GM12878 (cell line): ENCODE results near the gene FGD4. TPM values are rescaled to one million over a fixed set of nuclear protein-coding genes. Genes with fewer than 3 reads are reported as not detected.

Experiments used
- ATAC-seq: fragments of 200-7000 bp; cut with Tn5 transposase; 3 replicates; pipeline ENCODE4 v1.9.1; 2020; ENCODE audit warnings: mild to moderate bottlenecking, moderate library complexity
- BruUV-seq: library from RNA; stranded (reverse); fragments of 400-500 nt; replicated peaks from 2 replicates; lab custom pipeline; 2021; lab: Mats Ljungman, UMichigan
- CTCF ChIA-PET: fragments of 300-600 bp; sonication (Branson Sonifier 250); formaldehyde crosslinking; extraction: SDS; loops from one replicate; lab custom pipeline; 2021; ENCODE audit warnings: inconsistent platforms; lab: Yijun Ruan, JAX
- POLR2A ChIA-PET: fragments of 350-600 bp; formaldehyde crosslinking; extraction: SDS; loops from one replicate; lab custom pipeline; 2021; ENCODE audit warnings: inconsistent platforms; lab: Charles Lee
- RAD21 ChIA-PET: fragments of 300-600 bp; sonication (Branson Sonifier 250); formaldehyde crosslinking; loops from one replicate; lab custom pipeline; 2023; ENCODE audit warnings: antibody characterized with exemption; ENCODE audit not compliant: unreplicated experiment; lab: Charles Lee
- SMC1A ChIA-PET: fragments of 300-600 bp; sonication (Branson Sonifier 250); formaldehyde crosslinking; loops from one replicate; lab custom pipeline; 2023; ENCODE audit not compliant: unreplicated experiment, uncharacterized antibody; lab: Charles Lee
- DNase-seq: peaks from one replicate; pipeline ENCODE4 v3.0.0-alpha.2; 2011; ENCODE audit warnings: low read depth, low spot score
- FAIRE-seq: peaks from 3 replicates; lab custom pipeline; 2011; peaks lifted over from hg19 to GRCh38; lab: Jason Lieb, UNC
- H2AFZ ChIP-seq: 2 replicates; pipeline ENCODE4 v1.6.0; 2011; ENCODE audit warnings: low read depth, low read length, control low read depth; ENCODE audit not compliant: control insufficient read depth
- H3K27ac ChIP-seq: 2 replicates; pipeline ENCODE4 v1.5.1; 2011; ENCODE audit warnings: control low read depth; ENCODE audit not compliant: control insufficient read depth, insufficient read depth
- H3K27me3 ChIP-seq, 2 experiments: replicated peaks in 1 of 2; 2 replicates each; pipeline versions ENCODE4 v1.6.0 to v1.6.1; 2011; ENCODE audit warnings: low read length in 1 of 2; ENCODE audit not compliant: control insufficient read depth in 2 of 2, insufficient read depth in 2 of 2
- H3K36me3 ChIP-seq, 2 experiments: 2 replicates each; pipeline ENCODE4 v1.5.1; 2011; ENCODE audit warnings: low read length in 1 of 2; ENCODE audit not compliant: control insufficient read depth in 2 of 2, insufficient read depth in 2 of 2
- H3K4me1 ChIP-seq: 2 replicates; pipeline ENCODE4 v1.6.1; 2011; ENCODE audit warnings: mild to moderate bottlenecking, low read length, moderate library complexity, mixed read lengths; ENCODE audit not compliant: control insufficient read depth, insufficient read depth
- H3K4me2 ChIP-seq: 2 replicates; pipeline ENCODE4 v1.6.0; 2011; ENCODE audit warnings: control low read depth; ENCODE audit not compliant: control insufficient read depth, insufficient read depth
- H3K4me3 ChIP-seq: fragments of 200-600 bp; sonication (generic); 2 replicates; pipeline ENCODE4 v1.5.1; 2016
- H3K79me2 ChIP-seq: 2 replicates; pipeline ENCODE4 v1.6.0; 2011; ENCODE audit warnings: low read length; ENCODE audit not compliant: control insufficient read depth, insufficient read depth
- H3K9ac ChIP-seq: 2 replicates; pipeline ENCODE4 v1.8.0; 2011; ENCODE audit warnings: low read length, control low read depth, mixed read lengths; ENCODE audit not compliant: control insufficient read depth, insufficient read depth
- H3K9me3 ChIP-seq: replicated peaks from 3 replicates; pipeline ENCODE4 v1.5.1; 2011; ENCODE audit warnings: mild to moderate bottlenecking, low read length; ENCODE audit not compliant: control insufficient read depth, insufficient read depth
- H4K20me1 ChIP-seq: 2 replicates; pipeline ENCODE4 v1.6.0; 2011; ENCODE audit not compliant: control insufficient read depth, insufficient read depth
- BHLHE40 ChIP-seq, 2 experiments: fragments of 450-650 bp in 1 of 2; IDR thresholded peaks; 2 replicates each; pipeline ENCODE4 v1.6.1; 2011 to 2017; ENCODE audit warnings: low read depth in 2 of 2, borderline replicate concordance in 1 of 2, improper control_type of control experiment in 1 of 2, low read length in 1 of 2, mild to moderate bottlenecking in 1 of 2
- CHD4 ChIP-seq: fragments of 200-600 bp; sonication (generic); IDR thresholded peaks from 2 replicates; pipeline ENCODE4 v1.6.1; 2016; ENCODE audit warnings: mild to moderate bottlenecking
- NRF1 ChIP-seq: conservative IDR thresholded peaks from 2 replicates; pipeline ENCODE4 v1.6.1; 2011; ENCODE audit warnings: mild to moderate bottlenecking, low read depth, low read length, improper control_type of control experiment
- PML ChIP-seq: IDR thresholded peaks from 2 replicates; pipeline ENCODE4 v1.6.1; 2012; ENCODE audit warnings: low read length, inconsistent platforms
- USF1 ChIP-seq: IDR thresholded peaks from 2 replicates; pipeline ENCODE4 v1.6.1; 2011; ENCODE audit warnings: borderline replicate concordance, low read depth, mild to moderate bottlenecking, moderate library complexity, mixed read lengths, low read length; ENCODE audit not compliant: insufficient read depth; ENCODE audit errors: extremely low read length
- WGBS: methylation state at CpG from one replicate; pipeline ENCODE4 v1.1.6; 2016; ENCODE audit warnings: low lambda C conversion rate; ENCODE audit not compliant: insufficient replicate concordance, insufficient coverage; ENCODE audit errors: missing lambda C conversion rate; 5-methylcytosine and 5-hydroxymethylcytosine counted together
- in situ Hi-C: fragments of 300-500 bp; cut with MboI; formaldehyde crosslinking; loops from 9 replicates; pipeline ENCODE4 v1.14.3; 2018; ENCODE audit warnings: mixed read lengths
- intact Hi-C: fragments of 100-400 bp; cut with micrococcal nuclease; formaldehyde crosslinking; loops from one replicate; pipeline ENCODE4 v1.14.2; 2022; ENCODE audit not compliant: unreplicated experiment
- polyA plus RNA-seq, 11 experiments: library from polyadenylated mRNA; depleted of rRNA in 4 of 11; unstranded in 6 of 11; stranded (reverse) in 5 of 11; fragments of >200 nt; fragmentation: Nextera tagmentation in 4 of 11; fragmentation: Illumina TruSeq in 1 of 11; extraction: Ambion mirVana in 4 of 11; extraction: Trizol in 1 of 11; gene quantifications; 1 replicate in 1 of 11; 2 replicates in 10 of 11; pipeline versions ENCODE4 v1.2.1 to v1.2.3, GENCODE V29; 2011 to 2016; ENCODE audit warnings: inconsistent platforms in 2 of 11, missing spikeins in 2 of 11, low read depth in 1 of 11
- total RNA-seq, 4 experiments: library from RNA; depleted of rRNA in 3 of 4; stranded (reverse); fragments of >200 nt in 3 of 4; fragmentation: Illumina TruSeq in 1 of 4; extraction: Trizol in 1 of 4; gene quantifications; 2 replicates each; pipeline versions ENCODE4 v1.2.1 to v1.2.3, GENCODE V29; 2013 to 2021
- TF ChIP-seq, protein P1 (sequence below): fragments of 450-650 bp; IDR thresholded peaks from 2 replicates; pipeline ENCODE4 v1.6.1; 2018; ENCODE audit warnings: borderline replicate concordance, mild to moderate bottlenecking; ENCODE audit not compliant: partially characterized antibody

Gene FGD4
- total and polyA plus RNA-seq, 10 of the 15 experiments (the other 5 are each of a cell fraction or from before 2014, with no cell fraction given): 0.01 to 0.18 (median 0.08) TPM; not detected in 3

- no peak for TF ChIP-seq NRF1
- no peak for TF ChIP-seq CHD4
- no peak for TF ChIP-seq BHLHE40 (IDR thresholded peaks at IDR 0.05; ENCODE audit: borderline replicate concordance in 1 of 2, low read depth in 2 of 2, low read length in 1 of 2)
Measured at GRCh38 chr12:32533971-32534590, 134.7 kb downstream of the FGD4 start (continued).

DNA sequence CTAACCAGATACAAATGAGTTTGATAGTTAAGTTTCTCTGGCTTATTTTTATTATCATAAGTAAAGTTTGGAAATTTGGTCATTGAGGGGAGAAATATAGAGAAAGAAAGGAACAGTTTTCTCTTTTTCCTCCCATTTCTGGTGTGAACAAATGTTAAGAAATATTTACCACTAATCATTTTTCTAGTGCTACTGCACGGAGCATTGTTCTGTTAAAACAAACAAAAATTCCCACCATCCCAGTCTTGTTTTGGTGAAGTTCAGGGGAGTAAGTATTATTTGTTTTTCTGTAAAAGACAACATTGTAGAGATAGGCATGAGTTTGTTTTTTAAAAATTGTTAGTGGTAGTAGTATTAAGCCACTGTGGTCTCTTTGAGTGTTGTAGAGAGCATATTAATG lies 135.3 kb downstream of the FGD4 start:
- RAD21 ChIA-PET: no interaction called here
- H3K9me3 ChIP-seq: no peaks in the 10 kb centered on the region
- H3K79me2 ChIP-seq: no peaks in the 10 kb centered on the region
- WGBS: 100% methylated on average over 1 of the region's 1 CpG
- in situ Hi-C loops (no loop called here), intact Hi-C loops (no loop called here)
- no TSS peak for BruUV-seq
- SMC1A ChIA-PET: interaction anchor here (1.2 to 2.5 kb wide), 2 partner anchors 11 to 61 kb away, joined by 3 to 11 read pairs; no protein-coding TSS in a partner anchor
- H2AFZ ChIP-seq: no peak overlapping the region
- FAIRE-seq (no peak), DNase-seq (no peak), ATAC-seq (no peak)
- H3K27me3 ChIP-seq: no peaks in the 10 kb centered on the region; a peak in 2 of 4 replicates
- TF ChIP-seq PML (no peak), USF1 (no peak)
- TF ChIP-seq, protein P1, sequence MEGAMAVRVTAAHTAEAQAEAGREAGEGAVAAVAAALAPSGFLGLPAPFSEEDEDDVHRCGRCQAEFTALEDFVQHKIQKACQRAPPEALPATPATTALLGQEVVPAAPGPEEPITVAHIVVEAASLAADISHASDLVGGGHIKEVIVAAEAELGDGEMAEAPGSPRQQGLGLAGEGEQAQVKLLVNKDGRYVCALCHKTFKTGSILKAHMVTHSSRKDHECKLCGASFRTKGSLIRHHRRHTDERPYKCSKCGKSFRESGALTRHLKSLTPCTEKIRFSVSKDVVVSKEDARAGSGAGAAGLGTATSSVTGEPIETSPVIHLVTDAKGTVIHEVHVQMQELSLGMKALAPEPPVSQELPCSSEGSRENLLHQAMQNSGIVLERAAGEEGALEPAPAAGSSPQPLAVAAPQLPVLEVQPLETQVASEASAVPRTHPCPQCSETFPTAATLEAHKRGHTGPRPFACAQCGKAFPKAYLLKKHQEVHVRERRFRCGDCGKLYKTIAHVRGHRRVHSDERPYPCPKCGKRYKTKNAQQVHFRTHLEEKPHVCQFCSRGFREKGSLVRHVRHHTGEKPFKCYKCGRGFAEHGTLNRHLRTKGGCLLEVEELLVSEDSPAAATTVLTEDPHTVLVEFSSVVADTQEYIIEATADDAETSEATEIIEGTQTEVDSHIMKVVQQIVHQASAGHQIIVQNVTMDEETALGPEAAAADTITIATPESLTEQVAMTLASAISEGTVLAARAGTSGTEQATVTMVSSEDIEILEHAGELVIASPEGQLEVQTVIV: no peak
- no peak overlapping the region for H3K9ac ChIP-seq
- POLR2A ChIA-PET: no interaction called here
- H3K4me3 ChIP-seq: no peak overlapping the region
- no peaks in the 10 kb centered on the region for H3K4me1 ChIP-seq
- CTCF ChIA-PET: no interaction called here
- no peak overlapping the region for H3K4me2 ChIP-seq
- no peak overlapping the region for H3K27ac ChIP-seq
- no peaks in the 10 kb centered on the region for H4K20me1 ChIP-seq
- no peaks in the 10 kb centered on the region for H3K36me3 ChIP-seq
